H9 (cell line): Measurements from ENCODE around the gene TSPAN5. TPM values are rescaled to one million over a fixed set of nuclear protein-coding genes. Genes with fewer than 3 reads are reported as not detected.

Source experiments
- DNase-seq: peaks from one replicate; pipeline ENCODE4 v3.0.0-alpha.2; 2017
- H2AFZ ChIP-seq: one replicate; pipeline ENCODE4 v1.6.1; 2013; ENCODE audit warnings: mild to moderate bottlenecking, low read length, control low read depth, moderate library complexity
- H2AK5ac ChIP-seq: 2 replicates; pipeline ENCODE4 v1.6.1; 2013; ENCODE audit warnings: low read length, control low read depth, mixed read lengths; ENCODE audit not compliant: insufficient read length
- H2BK120ac ChIP-seq: one replicate; pipeline ENCODE4 v1.6.1; 2013; ENCODE audit warnings: low read depth, mild to moderate bottlenecking, low read length, control low read depth, inconsistent platforms; ENCODE audit not compliant: poor library complexity, severe bottlenecking
- H2BK12ac ChIP-seq: 2 replicates; pipeline ENCODE4 v1.6.1; 2013; ENCODE audit warnings: low read length, control low read depth, mixed read lengths, low read depth; ENCODE audit not compliant: insufficient read length
- H2BK15ac ChIP-seq: 2 replicates; pipeline ENCODE4 v1.6.1; 2013; ENCODE audit warnings: low read depth, low read length, control low read depth
- H2BK20ac ChIP-seq: one replicate; pipeline ENCODE4 v1.6.1; 2013; ENCODE audit warnings: low read depth, mild to moderate bottlenecking, low read length, control low read depth, inconsistent platforms; ENCODE audit not compliant: poor library complexity, severe bottlenecking
- H2BK5ac ChIP-seq: 2 replicates; pipeline ENCODE4 v1.6.1; 2013; ENCODE audit warnings: low read length, control low read depth, mixed read lengths; ENCODE audit not compliant: insufficient read length
- H3K14ac ChIP-seq: 2 replicates; pipeline ENCODE4 v1.6.1; 2013; ENCODE audit warnings: low read length, control low read depth; ENCODE audit not compliant: insufficient read depth
- H3K18ac ChIP-seq: 2 replicates; pipeline ENCODE4 v1.6.1; 2013; ENCODE audit warnings: low read depth, mild to moderate bottlenecking, mixed read lengths, low read length, control low read depth; ENCODE audit not compliant: insufficient read length
- H3K23ac ChIP-seq: 2 replicates; pipeline ENCODE4 v1.6.1; 2013; ENCODE audit warnings: low read length, control low read depth, mixed read lengths, low read depth; ENCODE audit not compliant: insufficient read length
- H3K23me2 ChIP-seq: 2 replicates; pipeline ENCODE4 v1.6.1; 2013; ENCODE audit warnings: low read depth, mild to moderate bottlenecking, mixed read lengths, low read length, control low read depth; ENCODE audit not compliant: insufficient read length, poor library complexity, severe bottlenecking
- H3K27ac ChIP-seq: 2 replicates; pipeline ENCODE4 v1.5.1; 2013; ENCODE audit warnings: low read length, control low read depth, mixed read lengths, low read depth; ENCODE audit not compliant: insufficient read length
- H3K27me3 ChIP-seq: 2 replicates; pipeline ENCODE4 v1.6.1; 2013; ENCODE audit warnings: low read length, control low read depth, inconsistent platforms; ENCODE audit not compliant: insufficient read depth
- H3K4ac ChIP-seq: 2 replicates; pipeline ENCODE4 v1.6.1; 2013; ENCODE audit warnings: low read depth, mild to moderate bottlenecking, control low read depth, inconsistent platforms, low read length, moderate library complexity
- H3K4me1 ChIP-seq: 2 replicates; pipeline ENCODE4 v1.6.1; 2013; ENCODE audit warnings: low read length, control low read depth, inconsistent platforms; ENCODE audit not compliant: insufficient read depth
- H3K4me2 ChIP-seq: 2 replicates; pipeline ENCODE4 v1.6.1; 2013; ENCODE audit warnings: low read length, control low read depth, mixed read lengths; ENCODE audit not compliant: insufficient read length, insufficient read depth
- H3K56ac ChIP-seq: 2 replicates; pipeline ENCODE4 v1.6.1; 2013; ENCODE audit warnings: low read depth, mild to moderate bottlenecking, mixed read lengths, low read length, control low read depth; ENCODE audit not compliant: insufficient read length
- H3K79me1 ChIP-seq: 2 replicates; pipeline ENCODE4 v1.6.1; 2013; ENCODE audit warnings: low read depth, mild to moderate bottlenecking, moderate library complexity, low read length, control low read depth, inconsistent platforms; ENCODE audit not compliant: insufficient read depth, poor library complexity, severe bottlenecking
- H3K79me2 ChIP-seq: 2 replicates; pipeline ENCODE4 v1.6.1; 2013; ENCODE audit warnings: low read length, control low read depth, inconsistent platforms; ENCODE audit not compliant: insufficient read depth
- H3K9ac ChIP-seq: 2 replicates; pipeline ENCODE4 v1.6.1; 2013; ENCODE audit warnings: low read length, control low read depth, mixed read lengths; ENCODE audit not compliant: insufficient read length; ENCODE audit errors: extremely low read depth
- H3K9me3 ChIP-seq: one replicate; pipeline ENCODE4 v1.6.1; 2013; ENCODE audit warnings: low read depth, low read length, inconsistent platforms; ENCODE audit not compliant: control insufficient read depth
- H3T11ph ChIP-seq: one replicate; pipeline ENCODE4 v1.6.1; 2013; ENCODE audit warnings: mild to moderate bottlenecking, low read length, control low read depth, inconsistent platforms
- H4K20me1 ChIP-seq: one replicate; pipeline ENCODE4 v1.6.1; 2013; ENCODE audit not compliant: control insufficient read depth, insufficient read length, insufficient read depth
- H4K5ac ChIP-seq: 2 replicates; pipeline ENCODE4 v1.6.1; 2013; ENCODE audit warnings: low read depth, mild to moderate bottlenecking, mixed read lengths, low read length, control low read depth; ENCODE audit not compliant: insufficient read length
- H4K8ac ChIP-seq: replicated peaks from 2 replicates; pipeline ENCODE4 v1.6.1; 2013; ENCODE audit warnings: low read length, control low read depth, mixed read lengths, low read depth; ENCODE audit not compliant: insufficient read length
- H4K91ac ChIP-seq: 2 replicates; pipeline ENCODE4 v1.6.1; 2013; ENCODE audit warnings: low read depth, mild to moderate bottlenecking, moderate library complexity, mixed read lengths, low read length, control low read depth; ENCODE audit not compliant: insufficient read length
- H3K27ac Mint-ChIP-seq, 3 experiments: 2 replicates in 2 of 3; 3 replicates in 1 of 3; pipeline ENCODE4 v1.8.0; 2020 to 2021; ENCODE audit warnings: mixed read lengths in 3 of 3, mild to moderate bottlenecking in 1 of 3, moderate library complexity in 1 of 3
- H3K27me3 Mint-ChIP-seq: 2 replicates; pipeline ENCODE4 v1.8.0; 2021; ENCODE audit warnings: low read depth, mild to moderate bottlenecking, moderate library complexity, mixed read lengths
- H3K36me3 Mint-ChIP-seq, 3 experiments: 2 replicates in 2 of 3; 3 replicates in 1 of 3; pipeline ENCODE4 v1.8.0; 2020 to 2021; ENCODE audit warnings: low read depth in 3 of 3, mixed read lengths in 3 of 3; ENCODE audit not compliant: insufficient read depth in 1 of 3
- H3K4me1 Mint-ChIP-seq, 2 experiments: 2 replicates each; pipeline ENCODE4 v1.8.0; 2020; ENCODE audit warnings: mixed read lengths in 2 of 2
- H3K4me3 Mint-ChIP-seq, 2 experiments: 2 replicates in 1 of 2; 3 replicates in 1 of 2; pipeline ENCODE4 v1.8.0; 2020 to 2021; ENCODE audit warnings: mild to moderate bottlenecking in 2 of 2, mixed read lengths in 2 of 2, moderate library complexity in 1 of 2
- H3K9me3 Mint-ChIP-seq, 2 experiments: 2 replicates in 1 of 2; 3 replicates in 1 of 2; pipeline ENCODE4 v1.8.0; 2020; ENCODE audit warnings: mild to moderate bottlenecking in 2 of 2, mixed read lengths in 2 of 2, moderate library complexity in 1 of 2
- WGBS: extraction: QIAGEN DNeasy Blood & Tissue Kit; methylation state at CpG from one replicate; pipeline ENCODE4 v1.1.7; 2013; ENCODE audit warnings: missing lambda C conversion rate, low lambda C conversion rate, mixed read lengths; ENCODE audit not compliant: insufficient read length; ENCODE audit errors: extremely low coverage; 5-methylcytosine and 5-hydroxymethylcytosine counted together
- total RNA-seq: library from RNA; stranded (reverse); gene quantifications from 2 replicates; pipeline ENCODE4 v1.2.1, GENCODE V29; 2021
- TF ChIP-seq, protein P1 (sequence below): fragments of 200-600 bp; sonication (generic); conservative IDR thresholded peaks from 3 replicates; pipeline ENCODE4 v1.8.0; 2021; ENCODE audit warnings: antibody characterized with exemption, mild to moderate bottlenecking

The TSPAN5 gene
- total RNA-seq, 1 experiment from 2014 or later = 7.0 TPM

DNA sequence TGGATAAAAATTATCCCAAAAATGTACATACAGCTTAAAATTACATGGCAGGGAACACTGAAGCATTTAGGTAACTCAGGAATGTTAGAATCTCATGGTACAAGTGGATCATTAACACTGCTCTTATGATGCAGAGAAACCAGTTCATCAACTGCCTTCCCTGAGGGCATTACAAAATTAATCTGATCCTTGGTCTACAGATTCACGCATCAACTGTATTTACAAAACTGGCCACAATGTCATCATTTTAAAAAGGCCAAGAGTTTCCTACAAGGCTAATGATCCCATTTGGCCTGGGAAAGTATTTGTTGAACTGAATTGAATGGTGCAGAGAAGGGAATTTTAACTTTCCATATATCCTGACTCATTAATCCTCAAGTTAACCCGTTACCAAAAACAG lies 84.6 kb downstream of the TSPAN5 start:
- H3K9ac ChIP-seq = no peak overlapping the region

More for the DNA sequence above, 84.6 kb downstream of the TSPAN5 start:
- Histone ChIP-seq H3K23me2 (no peaks in the 10 kb centered on the region), H3K14ac (no peak overlapping the region), H3K79me1 (no peaks in the 10 kb centered on the region), H4K20me1 (no peaks in the 10 kb centered on the region), H2BK15ac (no peak overlapping the region), H4K91ac (no peak overlapping the region), H2BK20ac (no peak overlapping the region), H3K79me2 (no peaks in the 10 kb centered on the region), H3K9me3 (no peaks in the 10 kb centered on the region), H3K18ac (no peak overlapping the region), H2AFZ (no peak overlapping the region), H2BK12ac (no peak overlapping the region), H2BK120ac (no peak overlapping the region), H4K8ac (no peak overlapping the region), H3K4ac (no peak overlapping the region), H3K23ac (no peak overlapping the region), H3K27me3 (no peaks in the 10 kb centered on the region), H4K5ac (no peak overlapping the region), H3T11ph (no peak overlapping the region), H3K4me1 (peaks cover 4% of the 10 kb centered on the region), H3K4me2 (no peak overlapping the region), H3K56ac (no peak overlapping the region), H2AK5ac (no peak overlapping the region), H3K27ac (no peak overlapping the region), H2BK5ac (no peak overlapping the region)
- TF ChIP-seq, protein P1, sequence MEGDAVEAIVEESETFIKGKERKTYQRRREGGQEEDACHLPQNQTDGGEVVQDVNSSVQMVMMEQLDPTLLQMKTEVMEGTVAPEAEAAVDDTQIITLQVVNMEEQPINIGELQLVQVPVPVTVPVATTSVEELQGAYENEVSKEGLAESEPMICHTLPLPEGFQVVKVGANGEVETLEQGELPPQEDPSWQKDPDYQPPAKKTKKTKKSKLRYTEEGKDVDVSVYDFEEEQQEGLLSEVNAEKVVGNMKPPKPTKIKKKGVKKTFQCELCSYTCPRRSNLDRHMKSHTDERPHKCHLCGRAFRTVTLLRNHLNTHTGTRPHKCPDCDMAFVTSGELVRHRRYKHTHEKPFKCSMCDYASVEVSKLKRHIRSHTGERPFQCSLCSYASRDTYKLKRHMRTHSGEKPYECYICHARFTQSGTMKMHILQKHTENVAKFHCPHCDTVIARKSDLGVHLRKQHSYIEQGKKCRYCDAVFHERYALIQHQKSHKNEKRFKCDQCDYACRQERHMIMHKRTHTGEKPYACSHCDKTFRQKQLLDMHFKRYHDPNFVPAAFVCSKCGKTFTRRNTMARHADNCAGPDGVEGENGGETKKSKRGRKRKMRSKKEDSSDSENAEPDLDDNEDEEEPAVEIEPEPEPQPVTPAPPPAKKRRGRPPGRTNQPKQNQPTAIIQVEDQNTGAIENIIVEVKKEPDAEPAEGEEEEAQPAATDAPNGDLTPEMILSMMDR = no peak
- no CpG with 5 or more reads among the region's 2 CpGs for WGBS
- Mint-ChIP-seq H3K27ac (no peak overlapping the region), H3K36me3 (peaks cover 0 to 4% (median 0%) of the 10 kb centered on the region in 3 experiments; a peak in 2 of 7 replicates), H3K4me3 (no peak overlapping the region), H3K4me1 (peaks cover 0 to 5% of the 10 kb centered on the region in 2 experiments; a peak in 1 of 4 replicates), H3K27me3 (no peaks in the 10 kb centered on the region), H3K9me3 (no peaks in the 10 kb centered on the region)
- no peak for DNase-seq
